Fibroblast of the aortic adventitia (primary cell): ENCODE results near the gene UNKL. TPM values are rescaled to one million over a fixed set of nuclear protein-coding genes. Genes with fewer than 3 reads are reported as not detected.

Experiments used
- DNase-seq: peaks from one replicate; pipeline ENCODE4 v3.0.0-alpha.2; 2010; ENCODE audit warnings: low read depth
- H3K4me3 ChIP-seq: 2 replicates; pipeline ENCODE4 v1.5.1; 2011; ENCODE audit warnings: low read depth, mild to moderate bottlenecking, control low read depth, low read length, moderate library complexity
- total RNA-seq: library from RNA; depleted of rRNA; stranded (reverse); fragments of >200 nt; gene quantifications from 2 replicates; pipeline ENCODE4 v1.2.3, GENCODE V29; 2012; ENCODE audit warnings: low replicate concordance
- TF ChIP-seq, protein P1 (sequence below): IDR thresholded peaks from 2 replicates; pipeline ENCODE4 v1.5.1; 2011; ENCODE audit warnings: mild to moderate bottlenecking, low read length, control low read depth, inconsistent platforms; ENCODE audit not compliant: insufficient read depth

UNKL gene
- total RNA-seq, 1 donor: 11.5 TPM

DNA sequence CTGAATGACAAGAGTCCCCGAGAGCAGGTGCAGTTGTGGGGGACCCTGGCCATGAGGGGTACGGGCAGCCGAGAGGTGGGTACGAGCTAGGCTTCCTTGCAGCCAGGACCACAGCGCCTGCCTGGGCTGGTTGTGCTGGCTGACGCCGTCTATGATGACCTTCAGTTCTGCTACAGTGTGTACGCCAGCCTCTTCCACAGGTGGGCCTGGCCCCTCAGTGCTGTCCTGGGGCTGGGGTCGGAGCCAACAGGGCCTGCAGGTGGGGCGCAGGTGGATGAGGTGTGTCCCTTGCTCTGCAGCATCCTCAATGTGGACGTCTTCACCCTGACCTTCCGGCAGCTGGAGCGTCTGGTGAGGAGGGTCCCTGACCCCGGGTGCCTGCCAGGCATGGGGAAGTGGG lies 70.0 kb downstream of the UNKL start:
- no peak for DNase-seq
- H3K4me3 ChIP-seq: no peak overlapping the region
- TF ChIP-seq, protein P1, sequence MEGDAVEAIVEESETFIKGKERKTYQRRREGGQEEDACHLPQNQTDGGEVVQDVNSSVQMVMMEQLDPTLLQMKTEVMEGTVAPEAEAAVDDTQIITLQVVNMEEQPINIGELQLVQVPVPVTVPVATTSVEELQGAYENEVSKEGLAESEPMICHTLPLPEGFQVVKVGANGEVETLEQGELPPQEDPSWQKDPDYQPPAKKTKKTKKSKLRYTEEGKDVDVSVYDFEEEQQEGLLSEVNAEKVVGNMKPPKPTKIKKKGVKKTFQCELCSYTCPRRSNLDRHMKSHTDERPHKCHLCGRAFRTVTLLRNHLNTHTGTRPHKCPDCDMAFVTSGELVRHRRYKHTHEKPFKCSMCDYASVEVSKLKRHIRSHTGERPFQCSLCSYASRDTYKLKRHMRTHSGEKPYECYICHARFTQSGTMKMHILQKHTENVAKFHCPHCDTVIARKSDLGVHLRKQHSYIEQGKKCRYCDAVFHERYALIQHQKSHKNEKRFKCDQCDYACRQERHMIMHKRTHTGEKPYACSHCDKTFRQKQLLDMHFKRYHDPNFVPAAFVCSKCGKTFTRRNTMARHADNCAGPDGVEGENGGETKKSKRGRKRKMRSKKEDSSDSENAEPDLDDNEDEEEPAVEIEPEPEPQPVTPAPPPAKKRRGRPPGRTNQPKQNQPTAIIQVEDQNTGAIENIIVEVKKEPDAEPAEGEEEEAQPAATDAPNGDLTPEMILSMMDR: no peak

DNA sequence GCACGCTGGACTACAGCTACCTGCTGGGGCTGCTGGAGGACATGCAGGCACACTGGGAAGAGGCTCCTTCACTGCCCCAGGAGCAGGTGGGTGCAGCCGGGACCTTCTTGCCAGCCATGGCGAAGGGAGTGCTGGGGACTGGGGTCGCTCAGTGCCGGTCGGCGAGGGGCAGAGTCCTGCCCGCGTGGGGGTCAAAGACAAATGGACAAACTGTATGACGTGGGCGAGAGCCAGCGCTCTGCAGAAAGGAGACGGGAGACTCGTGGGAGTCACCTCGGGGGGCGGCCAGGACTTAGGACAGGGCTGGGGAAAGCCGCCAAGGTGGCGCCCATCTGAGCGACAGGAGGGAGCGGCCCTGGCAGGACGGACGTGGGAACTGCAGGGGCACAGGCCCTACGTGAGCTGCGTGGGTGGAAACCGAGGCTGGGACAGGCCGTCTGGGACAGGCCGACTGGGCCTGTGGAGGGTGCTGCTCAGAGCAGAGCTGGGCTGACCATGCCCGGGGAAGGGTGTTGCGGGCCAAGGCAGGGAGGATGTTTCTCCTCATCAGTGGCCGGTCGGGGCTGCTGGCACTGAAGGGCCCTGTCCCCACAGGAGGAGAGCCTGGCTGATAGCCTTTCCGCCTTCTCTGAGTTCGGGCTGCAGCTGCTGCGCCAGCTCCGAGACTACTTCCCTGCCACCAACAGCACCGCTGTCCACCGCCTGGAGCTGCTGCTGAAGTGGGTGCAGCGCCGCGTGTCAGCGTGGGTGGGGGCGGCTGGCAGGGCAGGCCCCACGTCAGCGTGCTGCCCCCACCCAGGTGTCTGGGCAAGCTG lies 70.9 kb downstream of the UNKL start:
- H3K4me3 ChIP-seq: no peak overlapping the region
- TF ChIP-seq, protein P1: no peak
- DNase-seq: no peak

DNA sequence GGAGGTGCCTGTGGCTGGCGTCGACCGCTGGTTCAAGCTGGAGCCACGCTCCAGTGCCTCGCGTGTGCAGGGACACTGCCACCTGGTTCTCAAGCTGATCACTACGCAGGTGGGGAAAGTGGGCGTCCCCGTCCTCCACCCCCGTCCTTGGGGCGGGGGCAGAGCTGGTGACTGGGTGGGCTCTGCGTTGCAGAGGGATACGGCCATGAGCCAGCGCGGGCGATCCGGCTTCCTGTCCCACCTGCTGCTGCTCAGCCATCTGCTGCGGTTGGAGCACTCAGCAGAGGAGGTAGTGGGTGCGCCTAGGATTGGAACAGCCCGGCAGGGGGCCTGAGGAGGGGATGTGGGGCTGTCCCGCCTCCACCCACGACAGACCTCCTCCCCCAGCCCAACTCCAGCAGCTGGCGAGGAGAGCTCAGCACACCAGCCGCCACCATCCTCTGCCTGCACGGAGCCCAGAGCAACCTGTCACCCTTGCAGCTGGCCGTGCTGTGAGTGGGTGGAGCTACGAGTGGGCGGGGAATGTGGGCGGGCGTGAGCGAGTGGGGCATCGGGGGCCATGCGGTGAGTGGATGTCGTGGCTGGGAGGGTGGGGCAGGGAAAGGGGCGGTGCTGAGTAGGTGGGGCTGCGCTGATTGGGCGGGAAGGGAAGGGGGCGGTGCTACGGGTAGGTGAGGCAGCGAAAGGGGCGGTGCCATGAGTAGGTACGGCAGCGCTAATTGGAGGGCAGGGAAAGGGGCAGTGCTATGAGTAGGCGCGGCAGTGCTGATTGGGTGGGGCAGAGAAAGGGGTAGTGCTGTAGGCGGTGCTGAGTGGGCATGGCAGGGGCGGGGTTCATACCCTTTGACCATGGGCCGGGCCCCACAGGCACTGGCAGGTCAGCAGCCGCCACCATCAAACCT lies 71.7 kb downstream of the UNKL start:
- TF ChIP-seq, protein P1: no peak
- no peak overlapping the region for H3K4me3 ChIP-seq

DNA sequence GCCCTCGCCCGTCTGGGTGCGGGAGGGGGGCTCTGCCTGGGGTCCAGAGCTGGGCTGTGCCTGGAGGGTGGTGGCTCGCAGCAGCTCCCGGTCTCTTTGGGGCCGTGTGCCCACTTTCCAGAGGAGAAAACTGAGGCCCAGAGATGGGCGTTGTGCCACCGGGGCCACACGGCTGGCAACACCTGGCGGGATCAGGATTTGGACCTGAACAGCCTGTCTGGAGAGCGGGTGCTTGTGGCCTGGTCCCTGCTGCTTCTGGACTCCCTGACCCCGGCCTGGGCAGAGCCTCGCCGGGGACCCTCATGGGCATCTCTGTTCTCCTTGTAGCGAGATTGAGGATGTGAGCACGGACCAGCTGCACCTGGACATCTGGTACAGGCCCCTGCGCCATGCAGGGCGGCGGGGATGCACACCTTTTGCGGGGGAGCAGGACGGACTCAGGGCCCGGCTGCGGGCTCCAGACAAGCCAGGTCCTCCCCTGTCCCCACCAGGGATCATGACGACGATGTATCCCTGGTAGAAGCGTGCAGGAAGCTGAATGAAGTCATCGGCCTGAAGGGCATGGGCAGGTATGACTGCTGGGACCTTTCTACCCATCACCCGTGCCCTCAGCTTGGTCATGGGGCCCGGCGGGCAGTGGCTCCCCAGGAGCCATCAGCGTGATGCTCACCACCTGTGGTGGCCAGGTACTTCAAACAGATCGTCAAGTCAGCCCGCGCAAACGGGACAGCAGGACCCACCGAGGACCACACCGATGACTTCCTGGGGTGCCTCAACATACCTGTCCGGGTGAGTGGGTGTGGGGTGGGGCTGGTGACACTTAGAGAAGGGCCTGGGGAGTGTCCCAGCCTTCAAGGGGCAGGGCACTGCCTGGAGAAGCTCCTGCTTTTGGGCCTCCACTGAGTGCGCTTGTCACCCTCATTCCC lies 72.7 kb downstream of the UNKL start:
- TF ChIP-seq, protein P1: no peak
- DNase-seq: no peak
- H3K4me3 ChIP-seq: no peak overlapping the region

More for the DNA sequence above, 71.7 kb downstream of the UNKL start:
- peak; percentile 66 for DNase-seq

DNA sequence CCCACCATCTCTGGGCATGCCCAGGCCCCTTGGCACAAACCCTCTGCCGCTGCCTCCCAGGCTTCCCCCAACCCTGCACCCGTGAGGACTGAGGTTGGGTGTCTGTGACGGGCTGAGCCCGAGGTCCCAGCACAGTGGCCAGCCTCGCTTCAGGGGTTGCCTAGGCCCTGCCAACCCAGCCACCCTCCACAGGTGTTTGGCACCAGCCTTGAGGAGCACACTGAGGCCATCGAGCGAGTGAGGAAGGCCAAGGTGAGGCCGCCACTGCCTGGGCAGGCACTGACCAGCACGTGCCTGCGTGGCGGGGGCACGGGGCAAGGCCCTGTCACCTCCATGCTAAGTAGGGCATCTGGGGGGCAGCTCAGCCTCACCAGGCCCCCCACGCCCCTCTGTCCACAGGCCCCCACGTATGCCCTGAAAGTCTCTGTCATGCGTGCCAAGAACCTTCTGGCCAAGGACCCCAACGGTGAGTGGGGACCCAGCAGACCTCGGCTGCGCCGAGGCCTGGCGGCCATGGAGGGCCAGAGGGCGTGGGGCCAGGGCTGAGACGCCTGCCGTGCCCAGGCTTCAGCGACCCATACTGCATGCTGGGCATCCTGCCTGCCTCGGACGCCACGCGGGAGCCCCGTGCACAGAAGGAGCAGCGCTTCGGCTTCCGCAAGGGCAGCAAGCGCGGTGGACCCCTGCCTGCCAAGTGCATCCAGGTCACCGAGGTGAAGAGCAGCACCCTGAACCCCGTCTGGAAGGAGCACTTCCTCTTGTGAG lies 73.6 kb downstream of the UNKL start:
- no peak overlapping the region for H3K4me3 ChIP-seq
- TF ChIP-seq, protein P1: no peak
- no peak for DNase-seq
